ACC112 (cell line): ENCODE data around the gene DLL4.
"Not testable (repeated sequence)": the region's sequence is repeated elsewhere in the genome, so short reads cannot be mapped to it uniquely, and the experiment has no call there.

ENCODE experiments used
- H2AFZ ChIP-seq: fragments of 200-600 bp; sonication (generic); one replicate; pipeline ENCODE4 v1.6.0; 2017; ENCODE audit warnings: antibody characterized with exemption, low read length; ENCODE audit not compliant: unreplicated experiment
- H3K27ac ChIP-seq: fragments of 200-600 bp; sonication (generic); 2 replicates; pipeline ENCODE4 v1.5.1; 2014; ENCODE audit warnings: low read depth, mild to moderate bottlenecking, antibody characterized with exemption, low read length, moderate library complexity
- H3K27me3 ChIP-seq: fragments of 200-600 bp; sonication (generic); 2 replicates; pipeline ENCODE4 v1.6.1; 2014; ENCODE audit warnings: mild to moderate bottlenecking, antibody characterized with exemption, low read length, moderate library complexity, mixed read lengths; ENCODE audit not compliant: insufficient read depth
- H3K36me3 ChIP-seq: fragments of 200-600 bp; sonication (generic); 2 replicates; pipeline ENCODE4 v1.6.1; 2016; ENCODE audit warnings: mild to moderate bottlenecking, antibody characterized with exemption, low read length, moderate library complexity, mixed read lengths; ENCODE audit not compliant: insufficient read depth
- H3K4me1 ChIP-seq: fragments of 200-600 bp; sonication (generic); one replicate; pipeline ENCODE4 v1.6.1; 2016; ENCODE audit warnings: low read length, mixed read lengths; ENCODE audit not compliant: insufficient read depth, unreplicated experiment, control insufficient read depth
- H3K4me3 ChIP-seq: fragments of 200-600 bp; sonication (generic); 2 replicates; pipeline ENCODE4 v1.5.1; 2014; ENCODE audit warnings: mild to moderate bottlenecking, low read depth, low read length
- H3K79me2 ChIP-seq: fragments of 200-600 bp; sonication (generic); one replicate; pipeline ENCODE4 v1.6.0; 2016; ENCODE audit warnings: low read length; ENCODE audit not compliant: control insufficient read depth, unreplicated experiment, insufficient read depth

Gene DLL4

DNA sequence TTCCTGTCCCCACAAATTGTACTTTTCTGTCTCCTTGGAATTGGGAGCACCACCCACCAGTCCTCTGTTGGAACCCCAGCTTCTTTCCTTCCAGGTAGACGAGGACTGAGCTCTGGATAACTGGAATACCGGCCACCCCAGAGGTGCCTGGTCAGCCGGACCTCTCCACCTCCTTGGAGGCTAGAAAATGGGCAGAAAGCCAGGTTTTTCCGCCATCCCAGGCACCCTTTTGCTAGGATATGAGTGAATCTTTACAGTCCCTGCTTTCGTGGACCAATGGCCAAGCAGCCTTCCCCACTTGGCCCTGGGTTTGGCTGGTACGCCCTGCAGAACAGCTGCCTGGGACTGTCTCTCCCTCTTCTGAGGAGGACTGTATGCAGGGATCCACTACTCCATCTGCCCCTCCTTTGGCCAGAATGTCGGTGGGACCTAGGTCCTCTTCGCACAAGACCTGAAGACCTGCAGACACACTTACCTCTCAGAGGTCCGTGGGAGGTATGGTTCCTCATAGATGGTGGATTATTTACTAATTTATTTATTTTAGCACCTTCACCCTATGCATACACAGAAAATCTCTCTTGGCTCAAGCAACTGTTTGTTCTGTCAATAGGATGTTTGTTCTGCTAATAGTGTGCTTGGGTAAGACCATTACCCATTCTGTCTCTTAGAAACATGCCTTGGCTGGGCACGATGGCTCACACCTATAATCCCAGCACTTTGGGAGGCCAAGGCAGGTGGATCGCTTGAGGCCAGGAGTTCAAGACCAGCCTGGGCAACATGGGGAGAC lies 15.6 kb downstream of the DLL4 start:
- H3K27ac ChIP-seq, result no peak overlapping the region
- H3K79me2 ChIP-seq, result peaks cover 2% of the 10 kb centered on the region
- H3K4me1 ChIP-seq, result peaks cover 19% of the 10 kb centered on the region
- H3K4me3 ChIP-seq, result no peak overlapping the region
- no peaks in the 10 kb centered on the region for H3K27me3 ChIP-seq
- H3K36me3 ChIP-seq, result no peaks in the 10 kb centered on the region
- no peak overlapping the region for H2AFZ ChIP-seq

GRCh38 chr15:40948706-40949473 lies 19.8 kb downstream of the DLL4 start:
- H2AFZ ChIP-seq, result no peak overlapping the region

GRCh38 chr15:40949756-40950207 lies 20.6 kb downstream of the DLL4 start:
- Histone ChIP-seq H3K36me3 (no peaks in the 10 kb centered on the region), H3K27me3 (no peaks in the 10 kb centered on the region), H3K79me2 (peaks cover 6% of the 10 kb centered on the region), H2AFZ (no peak overlapping the region), H3K4me3 (no peak overlapping the region), H3K27ac (no peak overlapping the region), H3K4me1 (peaks cover 9% of the 10 kb centered on the region)

More at GRCh38 chr15:40948706-40949473, 19.8 kb downstream of the DLL4 start:
- H3K27ac ChIP-seq, result no peak overlapping the region
- H3K79me2 ChIP-seq, result peaks cover 4% of the 10 kb centered on the region
- H3K27me3 ChIP-seq, result no peaks in the 10 kb centered on the region
- no peaks in the 10 kb centered on the region for H3K36me3 ChIP-seq
- H3K4me1 ChIP-seq, result peaks cover 9% of the 10 kb centered on the region
- H3K4me3 ChIP-seq, result no peak overlapping the region

- H3K79me2 ChIP-seq, result peaks cover 6% of the 10 kb centered on the region
Observed at GRCh38 chr15:40951764-40952163, 22.6 kb downstream of the DLL4 start.

DNA sequence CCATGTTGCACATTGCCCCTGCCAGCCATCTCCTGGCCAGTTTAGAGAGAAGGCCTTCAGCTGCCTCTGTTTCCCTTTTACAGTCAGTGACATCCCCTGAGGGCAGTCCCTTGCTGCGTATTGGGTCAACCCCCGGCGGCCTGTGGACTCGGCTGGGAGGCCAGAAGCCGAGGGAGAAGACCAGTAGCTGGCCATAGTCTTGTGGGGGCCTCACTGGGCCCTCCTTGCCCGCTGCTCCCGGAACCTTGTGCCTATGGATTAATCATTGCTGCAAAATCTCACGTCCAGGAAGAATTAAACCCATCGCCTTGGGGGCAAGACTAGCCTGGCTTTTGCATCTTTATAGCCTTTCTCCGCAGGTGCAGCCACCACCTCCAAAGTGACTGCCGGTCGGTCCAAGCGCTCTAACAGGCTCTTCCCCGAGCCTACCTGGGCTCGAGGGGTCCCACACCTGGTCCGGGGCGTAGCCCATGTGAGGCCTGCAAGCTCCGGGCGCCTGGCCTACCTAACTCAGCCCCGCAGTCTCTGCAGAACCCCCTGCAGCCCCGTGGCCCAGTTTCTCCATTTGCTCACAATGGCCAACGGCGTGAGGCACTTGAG lies 23.3 kb downstream of the DLL4 start:
- H3K4me1 ChIP-seq, result peaks cover 9% of the 10 kb centered on the region
- H3K4me3 ChIP-seq, result peak overlapping the region; percentile 95
- H3K27ac ChIP-seq, result peak overlapping the region; percentile 66
- H2AFZ ChIP-seq, result peak overlapping the region; percentile 85
- H3K79me2 ChIP-seq, result peaks cover 6% of the 10 kb centered on the region
- no peaks in the 10 kb centered on the region for H3K27me3 ChIP-seq
- H3K36me3 ChIP-seq, result no peaks in the 10 kb centered on the region

More at GRCh38 chr15:40951764-40952163, 22.6 kb downstream of the DLL4 start:
- H3K4me3 ChIP-seq, result no peak overlapping the region
- no peaks in the 10 kb centered on the region for H3K27me3 ChIP-seq
- H3K27ac ChIP-seq, result no peak overlapping the region
- no peak overlapping the region for H2AFZ ChIP-seq
- no peaks in the 10 kb centered on the region for H3K36me3 ChIP-seq
- peaks cover 9% of the 10 kb centered on the region for H3K4me1 ChIP-seq

GRCh38 chr15:40952901-40953712 lies 24.0 kb downstream of the DLL4 start, which contains the start of gene CHAC1:
Gene CHAC1 (plus strand): TSS chr15:40953471. CDS start chr15:40953584, 113 bp downstream.
- Histone ChIP-seq H3K4me3 (peak within 1 kb of the TSS; percentile 95), H3K4me1 (peaks cover 9% of the 10 kb centered on the region), H3K27ac (peak within 1 kb of the TSS; percentile 66), H3K79me2 (peaks cover 6% of the 10 kb centered on the region), H3K27me3 (no peaks in the 10 kb centered on the region), H3K36me3 (no peaks in the 10 kb centered on the region), H2AFZ (peak within 1 kb of the TSS; percentile 87)

- peak overlapping the region; percentile 87 for H2AFZ ChIP-seq
- peak overlapping the region; percentile 95 for H3K4me3 ChIP-seq
- H3K27ac ChIP-seq, result no peak overlapping the region
- peaks cover 6% of the 10 kb centered on the region for H3K79me2 ChIP-seq
- H3K36me3 ChIP-seq, result no peaks in the 10 kb centered on the region
- peaks cover 9% of the 10 kb centered on the region for H3K4me1 ChIP-seq
- H3K27me3 ChIP-seq, result no peaks in the 10 kb centered on the region
Observed at GRCh38 chr15:40953713-40954074, 24.6 kb downstream of the DLL4 start.

DNA sequence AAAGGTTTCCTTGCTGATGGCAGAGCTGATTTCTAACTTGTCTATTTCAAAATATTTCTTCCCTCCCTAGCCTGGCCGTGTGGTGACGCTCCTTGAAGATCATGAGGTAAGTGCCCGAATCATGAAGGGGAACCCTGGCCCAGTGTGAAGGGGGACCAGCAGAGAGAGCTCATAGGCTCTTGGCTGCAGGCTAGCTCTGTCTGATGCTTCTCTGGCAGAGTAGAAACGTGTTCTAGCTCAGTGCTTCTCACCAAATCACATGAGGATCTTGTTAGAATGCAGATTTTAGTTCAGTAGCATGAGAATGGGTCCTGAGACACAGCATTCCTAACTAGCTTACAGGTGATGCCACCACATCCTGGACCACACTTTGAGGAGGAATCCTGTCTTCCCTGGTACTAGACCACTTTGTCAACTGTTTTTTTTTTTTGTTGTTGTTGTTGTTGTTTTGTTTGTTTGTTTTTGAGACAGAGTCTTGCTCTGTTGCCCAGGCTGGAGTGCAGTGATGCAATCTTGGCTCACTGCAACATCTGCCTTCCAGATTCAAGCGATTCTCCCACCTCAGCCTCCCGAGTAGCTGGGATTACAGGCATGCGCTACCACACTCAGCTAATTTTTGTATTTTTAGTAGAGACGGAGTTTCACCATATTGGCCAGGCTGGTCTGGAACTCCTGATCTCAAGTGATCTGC lies 25.2 kb downstream of the DLL4 start:
- H2AFZ ChIP-seq, result not testable (repeated sequence)

GRCh38 chr15:40955141-40955903 lies 26.2 kb downstream of the DLL4 start:
- H3K27me3 ChIP-seq, result no peaks in the 10 kb centered on the region

More for the DNA sequence above, 25.2 kb downstream of the DLL4 start:
- H3K79me2 ChIP-seq, H3K27me3 ChIP-seq, H3K36me3 ChIP-seq, H3K27ac ChIP-seq, H3K4me1 ChIP-seq: not testable (repeated sequence)
- H3K4me3 ChIP-seq, result peak overlapping the region; percentile 95

More at GRCh38 chr15:40955141-40955903, 26.2 kb downstream of the DLL4 start:
- Histone ChIP-seq H3K27ac (no peak overlapping the region), H3K79me2 (peaks cover 6% of the 10 kb centered on the region), H3K36me3 (no peaks in the 10 kb centered on the region), H3K4me1 (peaks cover 9% of the 10 kb centered on the region), H3K4me3 (no peak overlapping the region), H2AFZ (no peak overlapping the region)
